NT2/D1 (cell line): Measurements from ENCODE around the gene MLLT3.

Experiments used
- SUZ12 ChIP-seq: IDR thresholded peaks from 2 replicates; pipeline ENCODE4 v1.6.1; 2011; ENCODE audit not compliant: insufficient read length, insufficient read depth; ENCODE audit errors: extremely low read depth
- YY1 ChIP-seq: IDR thresholded peaks from 2 replicates; pipeline ENCODE4 v1.6.1; 2011; ENCODE audit not compliant: insufficient read length, insufficient read depth

DNA sequence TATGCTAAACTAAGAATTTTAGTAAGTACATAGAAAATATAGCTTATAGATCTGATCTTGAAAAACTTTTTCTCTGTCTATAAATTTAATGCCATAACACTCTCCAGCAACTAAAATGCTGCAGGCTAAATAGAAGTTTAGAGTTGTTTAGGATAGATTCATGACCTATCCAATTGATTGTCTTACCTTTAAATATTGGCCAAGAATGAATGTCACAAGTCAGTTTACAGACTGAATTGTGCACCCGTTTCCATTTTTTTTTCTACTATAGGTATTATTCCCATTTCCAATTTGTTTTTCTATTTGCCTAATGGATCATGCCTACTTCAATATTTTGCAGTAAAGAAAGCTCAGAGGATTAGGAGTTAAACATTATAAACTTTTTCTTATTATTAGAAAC lies 129.5 kb downstream of the MLLT3 start:
- TF ChIP-seq YY1: no peak
- TF ChIP-seq SUZ12: no peak
